Activated gamma-delta T cell treated with Interleukin-2 at 50 U/mL for 16 hours (primary cell): ENCODE results near the gene C1GALT1C1L.
"Not testable (repeated sequence)": the region's sequence is repeated elsewhere in the genome, so short reads cannot be mapped to it uniquely, and the experiment has no call there.

Experiments
- DNase-seq: peaks from one replicate; pipeline ENCODE4 v3.0.0-alpha.2; 2020

C1GALT1C1L gene

GRCh38 chr2:43648994-43649701 is 27.1 kb downstream of the C1GALT1C1L start:
- DNase-seq = no peak

GRCh38 chr2:43643680-43644079 is 32.5 kb downstream of the C1GALT1C1L start:
- no peak for DNase-seq

GRCh38 chr2:43642363-43642762 is 33.9 kb downstream of the C1GALT1C1L start:
- DNase-seq = no peak

- peak; percentile 81 for DNase-seq
Measured at GRCh38 chr2:43637030-43637803, 39.0 kb downstream of the C1GALT1C1L start, which contains the start of gene PLEKHH2. Gene PLEKHH2, plus strand, starts transcription at chr2:43637260. Its CDS starts 7,414 bp downstream, at chr2:43644674.

GRCh38 chr2:43636621-43637020 is 39.6 kb downstream of the C1GALT1C1L start:
- peak; percentile 14 for DNase-seq

GRCh38 chr2:43636153-43636552 is 40.1 kb downstream of the C1GALT1C1L start:
- not testable (repeated sequence) for DNase-seq

- DNase-seq = no peak
Measured at GRCh38 chr2:43634604-43635306, 41.5 kb downstream of the C1GALT1C1L start.

- no peak for DNase-seq
Measured at GRCh38 chr2:43631618-43632317, 44.5 kb downstream of the C1GALT1C1L start.
